Right lobe of liver (tissue), 6 donors: ENCODE results near the gene MRGPRX3. TPM values are rescaled to one million over a fixed set of nuclear protein-coding genes. Genes with fewer than 3 reads are reported as not detected.

Source experiments
- ATAC-seq, 4 donors: fragments of 200-7000 bp; cut with Tn5 transposase; one replicate each; pipeline ENCODE4 v1.9.1; 2020; ENCODE audit warnings: mild to moderate bottlenecking in 4 of 4, moderate library complexity in 4 of 4
- DNase-seq, 3 donors: peaks; one replicate each; pipeline ENCODE4 v3.0.0-alpha.2; 2020
- H3K27ac ChIP-seq, 3 donors: fragments of 200-600 bp; one replicate each; pipeline ENCODE4 v1.8.0; 2022
- H3K27me3 ChIP-seq, 2 donors: fragments of 200-600 bp; one replicate each; pipeline ENCODE4 v1.8.0; 2022
- H3K36me3 ChIP-seq, 4 donors: fragments of 200-600 bp; sonication (generic) in 1 of 4; one replicate each; pipeline versions ENCODE4 v1.5.1 to v1.8.0; 2017 to 2022; ENCODE audit warnings: control low read depth in 1 of 4
- H3K4me1 ChIP-seq, 4 donors: fragments of 200-600 bp; sonication (generic) in 1 of 4; one replicate each; pipeline versions ENCODE4 v1.5.1 to v1.8.0; 2017 to 2022; ENCODE audit warnings: control low read depth in 1 of 4
- H3K4me3 ChIP-seq, 3 donors: fragments of 200-600 bp; one replicate each; pipeline ENCODE4 v1.8.0; 2022
- H3K9me3 ChIP-seq, 4 donors: fragments of 200-600 bp; sonication (generic) in 1 of 4; one replicate each; pipeline versions ENCODE4 v1.5.1 to v1.8.0; 2017 to 2022; ENCODE audit warnings: control low read depth in 1 of 4
- CTCF ChIP-seq, 4 donors: fragments of 200-600 bp in 3 of 4; fragments of 450-650 bp in 1 of 4; IDR thresholded peaks; one replicate each; pipeline versions ENCODE4 v1.5.1 to v1.8.0; 2016 to 2022; ENCODE audit warnings: antibody characterized with exemption in 4 of 4, mild to moderate bottlenecking in 2 of 4
- POLR2A ChIP-seq: fragments of 450-650 bp; IDR thresholded peaks from one replicate; pipeline ENCODE4 v1.6.1; 2017; ENCODE audit warnings: antibody characterized with exemption, mild to moderate bottlenecking
- WGBS: methylation state at CpG from one replicate; pipeline ENCODE4 v1.1.6; 2018; ENCODE audit warnings: low coverage, low lambda C conversion rate; ENCODE audit not compliant: insufficient coverage; ENCODE audit errors: missing lambda C conversion rate; 5-methylcytosine and 5-hydroxymethylcytosine counted together
- intact Hi-C, 2 donors: fragments of 100-400 bp; cut with DNase I; formaldehyde crosslinking; loops; one replicate each; pipeline versions ENCODE4 v1.11.2 to v1.14.1; 2022
- small RNA-seq, 2 experiments: library from RNA; depleted of rRNA; stranded (forward); fragments of <200 nt; gene quantifications; one replicate each; pipeline ENCODE3, GENCODE V24; 2016
- total RNA-seq, 6 experiments: library from RNA; depleted of rRNA in 2 of 6; stranded (reverse); fragments of >200 nt in 2 of 6; fragmentation: NEBNext Ultra II Directional in 3 of 6; extraction: Animal tissue kit (Norgen Biotek cat#: 25700) in 3 of 6; gene quantifications; one replicate each; pipeline versions ENCODE4 v1.1.0 to v1.2.4, GENCODE V29; 2016 to 2023
- donor health status: DM: no; HTN: yes; CAD: no.
- donor health status: DM: no; HTN: no; CAD: no.
- donor health status: DM: no; HTN: no; CAD: no.
- donor health status: DM: no; HTN: yes; CAD: no.
- donor health status: DM: no; HTN: yes; CAD: no.

MRGPRX3 gene
- total RNA-seq, 6 experiments from 2014 or later, result 0.16 TPM; not detected in 5

- H3K36me3 ChIP-seq, result no peaks in the 10 kb centered on the region
- intact Hi-C loops, result no loop called here
- H3K27ac ChIP-seq, result no peak overlapping the region
- ATAC-seq, result no peak
- no peaks in the 10 kb centered on the region for H3K4me1 ChIP-seq
- DNase-seq, result no peak
- TF ChIP-seq POLR2A (no peak), CTCF (IDR thresholded peaks at IDR 0.05) (no peak)
- no peaks in the 10 kb centered on the region for H3K27me3 ChIP-seq
- no peak overlapping the region for H3K4me3 ChIP-seq
- no peaks in the 10 kb centered on the region for H3K9me3 ChIP-seq
- 80% methylated on average over 18 of the region's 28 CpGs for WGBS
Observed at GRCh38 chr11:18173225-18173866, 41.0 kb downstream of the MRGPRX3 start.

Small RNAs within 50 kb of the gene (small RNA-seq; reads per million reads assigned to genes)
- 0 reads per million in 2 experiments for gene HIGD1AP5

Other genes with a start within 250 kb of the MRGPRX3 start
- gene SERGEF, start 119.5 kb upstream of the MRGPRX3 start, total RNA-seq, result 10 to 100 TPM in 4 of 6 experiments, 1 to 10 TPM in 2; 8.4 to 19.5 (median 15.8) TPM
- under 1 TPM in 5 of 6 experiments, not detected in 1; 0.07 to 0.25 (median 0.12) TPM for gene TPH1, start 86.3 kb upstream of the MRGPRX3 start, total RNA-seq
- 1 to 10 TPM; 4.2 to 6.8 (median 5.6) TPM for gene SAAL1, start 26.5 kb upstream of the MRGPRX3 start, total RNA-seq
- not detected for gene MRGPRX4, start 40.3 kb downstream of the MRGPRX3 start, total RNA-seq
- gene SAA4, start 104.2 kb downstream of the MRGPRX3 start, total RNA-seq, result 1,000 to 10,000 TPM in 3 of 6 experiments, 100 to 1,000 TPM in 3; 798 to 1,388 (median 1,016) TPM
- gene SAA2, start 116.1 kb downstream of the MRGPRX3 start, total RNA-seq, result over 10,000 TPM in 5 of 6 experiments, 1,000 to 10,000 TPM in 1; 3,864 to 26,600 (median 17,359) TPM
- over 10,000 TPM in 5 of 6 experiments, 1,000 to 10,000 TPM in 1; 7,699 to 33,192 (median 12,593) TPM for gene SAA1, start 133.7 kb downstream of the MRGPRX3 start, total RNA-seq
- gene HPS5, start 189.6 kb downstream of the MRGPRX3 start, total RNA-seq, result 10 to 100 TPM; 20.2 to 87.0 (median 41.7) TPM
- gene GTF2H1, start 190.0 kb downstream of the MRGPRX3 start, total RNA-seq, result 10 to 100 TPM; 13.3 to 30.7 (median 19.7) TPM